HFF-Myc (cell line): ENCODE measurements around the gene GNA12.

Experiments used
- DNase-seq: peaks from one replicate; pipeline ENCODE4 v3.0.0-alpha.2; 2011; ENCODE audit warnings: low read depth; ENCODE audit errors: extremely low read depth
- H3K4me3 ChIP-seq: replicated peaks from 2 replicates; pipeline ENCODE4 v1.5.1; 2011; ENCODE audit warnings: low read depth, mild to moderate bottlenecking, control low read depth, low read length
- TF ChIP-seq, protein P1 (sequence below): IDR thresholded peaks from 2 replicates; pipeline ENCODE4 v1.5.1; 2012; ENCODE audit warnings: mild to moderate bottlenecking, low read depth, low read length, control low read depth; ENCODE audit errors: missing control alignments

The GNA12 gene

DNA sequence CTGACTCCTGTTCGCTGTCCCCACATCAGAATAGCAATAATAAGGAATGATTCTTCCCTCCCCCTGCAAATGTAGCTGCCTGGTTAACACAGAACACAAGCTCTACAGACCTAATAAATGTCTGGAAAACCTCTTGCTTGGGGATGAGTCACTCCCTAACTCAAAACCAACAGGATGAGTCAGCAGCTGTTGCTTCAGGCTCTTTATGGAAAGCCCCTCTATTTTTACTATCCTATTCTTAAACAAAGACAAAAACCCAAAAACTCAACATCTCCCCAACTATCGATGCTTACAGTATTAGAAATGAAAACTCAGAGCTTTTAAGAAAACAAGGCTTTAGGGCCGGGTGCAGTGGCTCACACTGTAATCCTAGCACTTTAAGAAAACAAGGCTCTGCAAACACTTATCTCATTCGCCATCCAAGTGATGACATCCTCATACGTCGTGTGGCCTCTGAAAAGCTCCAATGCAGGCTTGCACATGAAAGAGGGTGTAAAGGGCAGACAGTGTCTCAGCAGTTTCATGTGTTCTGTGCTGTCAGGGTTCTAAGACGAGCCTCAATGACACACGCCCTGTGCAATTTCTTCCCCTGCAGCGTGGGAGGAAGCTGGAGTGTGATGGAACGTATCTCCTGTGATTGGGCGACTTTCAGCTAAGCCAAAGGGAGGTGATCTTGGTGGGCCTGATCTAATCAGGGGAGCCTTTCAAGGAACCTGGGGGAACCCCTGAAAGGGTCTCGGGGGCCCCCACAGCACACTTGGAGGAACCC is 86.0 kb downstream of the GNA12 start:
- TF ChIP-seq, protein P1, sequence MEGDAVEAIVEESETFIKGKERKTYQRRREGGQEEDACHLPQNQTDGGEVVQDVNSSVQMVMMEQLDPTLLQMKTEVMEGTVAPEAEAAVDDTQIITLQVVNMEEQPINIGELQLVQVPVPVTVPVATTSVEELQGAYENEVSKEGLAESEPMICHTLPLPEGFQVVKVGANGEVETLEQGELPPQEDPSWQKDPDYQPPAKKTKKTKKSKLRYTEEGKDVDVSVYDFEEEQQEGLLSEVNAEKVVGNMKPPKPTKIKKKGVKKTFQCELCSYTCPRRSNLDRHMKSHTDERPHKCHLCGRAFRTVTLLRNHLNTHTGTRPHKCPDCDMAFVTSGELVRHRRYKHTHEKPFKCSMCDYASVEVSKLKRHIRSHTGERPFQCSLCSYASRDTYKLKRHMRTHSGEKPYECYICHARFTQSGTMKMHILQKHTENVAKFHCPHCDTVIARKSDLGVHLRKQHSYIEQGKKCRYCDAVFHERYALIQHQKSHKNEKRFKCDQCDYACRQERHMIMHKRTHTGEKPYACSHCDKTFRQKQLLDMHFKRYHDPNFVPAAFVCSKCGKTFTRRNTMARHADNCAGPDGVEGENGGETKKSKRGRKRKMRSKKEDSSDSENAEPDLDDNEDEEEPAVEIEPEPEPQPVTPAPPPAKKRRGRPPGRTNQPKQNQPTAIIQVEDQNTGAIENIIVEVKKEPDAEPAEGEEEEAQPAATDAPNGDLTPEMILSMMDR, result no peak
- peak overlapping the region; percentile 29 for H3K4me3 ChIP-seq
- DNase-seq, result peak; percentile 99

DNA sequence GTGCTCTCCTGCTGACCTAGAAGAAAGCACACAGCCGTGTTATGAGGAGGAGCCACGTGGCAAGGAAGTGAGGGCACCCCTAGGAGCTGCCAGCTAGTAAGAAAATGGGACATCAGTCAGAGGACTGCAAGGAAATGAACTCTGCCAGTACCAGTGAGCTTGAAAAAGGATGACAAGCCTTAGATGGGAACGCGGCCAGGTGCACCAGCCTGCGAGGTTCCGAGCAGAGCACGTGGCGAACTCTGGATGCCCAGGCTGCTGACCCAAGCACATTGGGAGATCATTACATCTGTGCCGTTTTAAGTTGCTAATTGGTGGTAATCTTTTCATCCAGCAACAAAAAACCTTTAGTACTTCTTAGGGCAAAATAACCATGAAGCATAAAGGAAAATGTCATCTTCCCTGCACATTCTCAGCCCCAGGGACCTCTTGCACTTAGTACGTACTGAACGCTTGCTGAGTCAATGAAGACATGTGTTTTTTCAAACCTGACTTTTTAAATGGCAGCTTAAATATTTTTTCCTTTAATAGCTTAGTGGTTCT is 86.7 kb downstream of the GNA12 start:
- peak overlapping the region; percentile 20; the same call in 1 of the 2 replicates for H3K4me3 ChIP-seq
- peak; percentile 71 for DNase-seq
- TF ChIP-seq, protein P1, result no peak

DNA sequence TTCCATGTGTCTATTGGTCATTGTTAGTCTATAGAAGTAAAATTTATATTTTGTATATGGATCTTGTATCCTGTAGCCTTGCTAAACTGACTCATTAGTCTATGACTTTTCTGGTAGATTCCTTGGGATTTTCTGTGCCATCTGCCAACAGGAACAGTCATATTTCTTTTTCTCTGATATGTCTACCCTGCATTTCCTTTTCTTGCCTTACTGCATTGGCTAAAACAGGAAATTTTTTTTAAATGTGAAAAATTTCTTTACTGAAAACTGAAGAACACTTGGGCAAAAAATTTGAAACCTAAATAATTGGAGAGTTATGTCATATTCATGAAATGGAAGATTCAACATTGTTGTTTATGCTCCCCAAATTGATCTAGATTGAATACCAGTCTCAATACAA is 88.6 kb downstream of the GNA12 start:
- TF ChIP-seq, protein P1, result no peak
- no peak for DNase-seq
- no peak overlapping the region for H3K4me3 ChIP-seq

DNA sequence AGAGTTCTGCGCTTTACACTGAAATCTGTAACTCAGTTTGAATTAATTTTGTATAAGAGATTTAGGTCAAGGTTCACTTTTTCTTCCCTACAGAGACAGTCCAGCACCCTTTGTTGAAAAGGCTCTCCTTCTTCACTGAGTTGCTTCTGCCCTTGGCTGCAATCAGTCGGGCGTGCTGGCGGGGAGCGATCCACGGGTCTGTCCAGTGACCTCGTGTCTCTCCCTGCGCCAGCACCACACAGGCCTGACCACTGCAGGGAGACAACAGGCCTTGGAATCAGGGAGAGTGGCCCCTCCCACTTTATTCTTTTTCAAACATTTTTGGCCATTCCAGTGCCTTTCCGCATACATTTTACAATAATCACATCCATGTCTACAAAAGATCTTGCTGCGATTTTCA is 89.2 kb downstream of the GNA12 start:
- no peak overlapping the region for H3K4me3 ChIP-seq
- DNase-seq, result no peak
- TF ChIP-seq, protein P1, result no peak

DNA sequence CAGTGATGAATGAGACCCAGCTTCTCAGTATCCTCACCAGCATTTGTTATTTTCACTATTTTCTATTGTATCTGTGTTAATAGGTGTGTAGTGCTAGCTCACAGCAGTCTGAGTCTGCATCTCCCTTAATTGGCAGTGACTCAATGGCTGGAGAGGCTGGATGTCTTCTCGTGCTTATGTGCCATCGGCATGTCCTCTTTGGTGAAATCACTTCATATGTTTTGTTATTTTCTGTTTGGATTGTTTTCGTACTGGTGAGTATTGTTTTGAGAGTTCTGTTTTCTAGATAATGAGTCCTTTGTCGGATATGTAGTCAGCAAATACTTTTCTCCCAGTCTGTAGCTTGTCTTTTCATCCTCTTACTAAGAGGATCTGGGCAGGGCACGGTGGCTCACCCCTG is 90.0 kb downstream of the GNA12 start:
- DNase-seq, result no peak
- no peak overlapping the region for H3K4me3 ChIP-seq
- TF ChIP-seq, protein P1, result no peak

DNA sequence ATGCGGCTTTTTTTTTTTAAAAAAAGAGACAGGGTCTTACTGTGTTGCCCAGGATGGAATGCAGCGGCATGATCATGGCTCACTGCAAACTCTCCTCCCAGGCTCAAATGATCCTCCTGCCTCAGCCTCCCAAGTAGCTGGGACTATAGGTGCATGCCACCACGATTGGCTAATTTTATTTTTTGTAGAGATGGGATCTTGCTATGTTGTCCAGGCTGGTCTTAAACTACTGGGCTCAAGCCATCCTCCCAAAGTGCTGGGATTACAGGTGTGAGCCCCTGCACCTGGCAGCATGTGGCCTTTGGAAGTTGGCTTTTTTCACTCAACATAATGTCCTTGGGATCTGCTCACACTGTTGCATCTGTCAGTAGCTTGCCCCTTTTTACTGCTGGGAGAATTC is 91.0 kb downstream of the GNA12 start:
- TF ChIP-seq, protein P1, result no peak
- DNase-seq, result no peak
- no peak overlapping the region for H3K4me3 ChIP-seq
